AG10803 (cell line): ENCODE results near the gene KCNN1.

Source experiments
- DNase-seq: peaks from one replicate; pipeline ENCODE4 v3.0.0; 2010; ENCODE audit warnings: low read depth
- H3K4me3 ChIP-seq: 2 replicates; pipeline ENCODE4 v1.5.1; 2011; ENCODE audit warnings: mild to moderate bottlenecking, low read length, control low read depth
- CTCF ChIP-seq: conservative IDR thresholded peaks from 2 replicates; pipeline ENCODE4 v1.5.1; 2011; ENCODE audit warnings: mild to moderate bottlenecking, low read length, control low read depth, inconsistent platforms

The KCNN1 gene

GRCh38 chr19:18046059-18046718, 79.3 kb downstream of the KCNN1 start:
- no peak for TF ChIP-seq CTCF
- no peak overlapping the region for H3K4me3 ChIP-seq
- peak; percentile 73 for DNase-seq

- no peak for TF ChIP-seq CTCF
- H3K4me3 ChIP-seq = no peak overlapping the region
- DNase-seq = peak; percentile 60
These were observed 82.5 kb downstream of the KCNN1 start for GRCh38 chr19:18049385-18049784.
